Neural progenitor cell (in vitro differentiated cells): ENCODE measurements around the gene GAS6.

Source experiments
- CTCF ChIP-seq: fragments of 200-600 bp; sonication (generic); IDR thresholded peaks from 2 replicates; pipeline ENCODE4 v1.5.1; 2017; ENCODE audit warnings: antibody characterized with exemption, mild to moderate bottlenecking
- EZH2 ChIP-seq: fragments of 200-600 bp; sonication (generic); IDR thresholded peaks from 2 replicates; pipeline ENCODE4 v1.6.1; 2017; ENCODE audit warnings: antibody characterized with exemption, mild to moderate bottlenecking, moderate library complexity

GRCh38 chr13:113813749-113814434 is 50.0 kb downstream of the GAS6 start:
- TF ChIP-seq CTCF (no peak), EZH2 (no peak)
